NCI-H69 (cell line): Measurements from ENCODE around the gene FBN2.

Source experiments
- DNase-seq: peaks from one replicate; lab custom pipeline; 2025; lab: John Stamatoyannopoulos, UW

FBN2 gene

GRCh38 chr5:128252756-128253155 lies 285.3 kb downstream of the FBN2 start:
- DNase-seq: no peak

GRCh38 chr5:128252196-128252595 lies 285.8 kb downstream of the FBN2 start:
- DNase-seq: no peak

GRCh38 chr5:128245974-128246373 lies 292.1 kb downstream of the FBN2 start:
- DNase-seq: no peak

- no peak for DNase-seq
Measured at GRCh38 chr5:128243958-128244582, 294.0 kb downstream of the FBN2 start.

GRCh38 chr5:128241051-128241695 lies 296.9 kb downstream of the FBN2 start:
- no peak for DNase-seq

GRCh38 chr5:128237546-128237945 lies 300.5 kb downstream of the FBN2 start:
- DNase-seq: no peak

GRCh38 chr5:128237000-128237399 lies 301.0 kb downstream of the FBN2 start:
- no peak for DNase-seq

GRCh38 chr5:128236334-128236733 lies 301.7 kb downstream of the FBN2 start:
- DNase-seq: no peak

- DNase-seq: no peak
Measured at GRCh38 chr5:128234928-128235641, 303.0 kb downstream of the FBN2 start.

GRCh38 chr5:128228521-128228920 lies 309.5 kb downstream of the FBN2 start:
- no peak for DNase-seq

- no peak for DNase-seq
Measured at GRCh38 chr5:128228008-128228407, 310.0 kb downstream of the FBN2 start.

GRCh38 chr5:128225245-128226030 lies 312.6 kb downstream of the FBN2 start:
- DNase-seq: peak; percentile 44

GRCh38 chr5:128224336-128224735 lies 313.7 kb downstream of the FBN2 start:
- no peak for DNase-seq

- DNase-seq: no peak
Measured at GRCh38 chr5:128220841-128221240, 317.2 kb downstream of the FBN2 start.

GRCh38 chr5:128216860-128217531 lies 321.0 kb downstream of the FBN2 start:
- DNase-seq: no peak

GRCh38 chr5:128216285-128216684 lies 321.8 kb downstream of the FBN2 start:
- no peak for DNase-seq

- DNase-seq: peak; percentile 18
Measured at GRCh38 chr5:128213833-128214232, 324.2 kb downstream of the FBN2 start.

GRCh38 chr5:128213340-128213739 lies 324.7 kb downstream of the FBN2 start:
- DNase-seq: peak; percentile 85

- no peak for DNase-seq
Measured at GRCh38 chr5:128212191-128212806, 325.7 kb downstream of the FBN2 start.

GRCh38 chr5:128208436-128208835 lies 329.6 kb downstream of the FBN2 start:
- DNase-seq: no peak
